Esophagus squamous epithelium (tissue), 4 donors: Measurements from ENCODE around the gene DIDO1.
"Not testable (repeated sequence)": the region's sequence is repeated elsewhere in the genome, so short reads cannot be mapped to it uniquely, and the experiment has no call there.

Experiments
- POLR2A ChIP-seq, 4 donors: fragments of 450-650 bp; IDR thresholded peaks; one replicate each; pipeline ENCODE4 v1.6.1; 2017; ENCODE audit warnings: antibody characterized with exemption in 4 of 4, mild to moderate bottlenecking in 4 of 4, moderate library complexity in 3 of 4
- TF ChIP-seq, protein P1 (sequence below), 6 experiments: fragments of 450-650 bp in 4 of 6; fragments of 200-600 bp in 2 of 6; sonication (generic) in 2 of 6; IDR thresholded peaks; one replicate each; pipeline ENCODE4 v1.5.1; 2016 to 2019; ENCODE audit warnings: antibody characterized with exemption in 6 of 6, mild to moderate bottlenecking in 4 of 6, moderate library complexity in 4 of 6

DNA sequence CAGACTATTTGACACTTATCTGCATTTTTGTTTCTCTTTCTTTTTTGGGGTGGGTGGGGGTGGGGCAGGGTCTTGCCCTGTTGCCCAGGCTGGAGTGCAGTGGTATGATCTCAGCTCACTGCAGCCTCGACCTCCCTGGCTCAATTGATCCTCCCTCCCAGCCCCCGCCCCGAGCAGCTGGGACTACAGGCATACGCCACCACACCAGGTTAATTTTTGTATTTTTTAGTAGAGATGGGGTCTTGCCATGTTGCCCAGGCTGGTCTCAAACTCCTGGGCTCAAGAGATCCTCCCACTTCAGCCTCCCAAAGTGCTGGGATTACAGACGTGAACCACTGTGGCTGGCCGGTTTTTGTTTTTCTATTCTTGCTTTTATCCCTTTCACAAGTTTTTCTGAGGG is 73.0 kb downstream of the DIDO1 start:
- TF ChIP-seq, protein P1, sequence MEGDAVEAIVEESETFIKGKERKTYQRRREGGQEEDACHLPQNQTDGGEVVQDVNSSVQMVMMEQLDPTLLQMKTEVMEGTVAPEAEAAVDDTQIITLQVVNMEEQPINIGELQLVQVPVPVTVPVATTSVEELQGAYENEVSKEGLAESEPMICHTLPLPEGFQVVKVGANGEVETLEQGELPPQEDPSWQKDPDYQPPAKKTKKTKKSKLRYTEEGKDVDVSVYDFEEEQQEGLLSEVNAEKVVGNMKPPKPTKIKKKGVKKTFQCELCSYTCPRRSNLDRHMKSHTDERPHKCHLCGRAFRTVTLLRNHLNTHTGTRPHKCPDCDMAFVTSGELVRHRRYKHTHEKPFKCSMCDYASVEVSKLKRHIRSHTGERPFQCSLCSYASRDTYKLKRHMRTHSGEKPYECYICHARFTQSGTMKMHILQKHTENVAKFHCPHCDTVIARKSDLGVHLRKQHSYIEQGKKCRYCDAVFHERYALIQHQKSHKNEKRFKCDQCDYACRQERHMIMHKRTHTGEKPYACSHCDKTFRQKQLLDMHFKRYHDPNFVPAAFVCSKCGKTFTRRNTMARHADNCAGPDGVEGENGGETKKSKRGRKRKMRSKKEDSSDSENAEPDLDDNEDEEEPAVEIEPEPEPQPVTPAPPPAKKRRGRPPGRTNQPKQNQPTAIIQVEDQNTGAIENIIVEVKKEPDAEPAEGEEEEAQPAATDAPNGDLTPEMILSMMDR (IDR thresholded peaks at IDR 0.05): not testable (repeated sequence)
- not testable (repeated sequence) for TF ChIP-seq POLR2A (IDR thresholded peaks at IDR 0.05)
